HEK293T (cell line): ENCODE measurements around the gene SUGCT.

Source experiments
- ARNT ChIP-seq: fragments of 450-650 bp; IDR thresholded peaks from 2 replicates; pipeline ENCODE4 v1.6.1; 2017; ENCODE audit warnings: mild to moderate bottlenecking
- BHLHE40 ChIP-seq: fragments of 450-650 bp; IDR thresholded peaks from 2 replicates; pipeline ENCODE4 v1.6.1; 2016; ENCODE audit warnings: mild to moderate bottlenecking, moderate library complexity, borderline replicate concordance
- CTBP1 ChIP-seq: fragments of 450-650 bp; IDR thresholded peaks from 2 replicates; pipeline ENCODE4 v1.6.1; 2016; ENCODE audit warnings: borderline replicate concordance
- ELF4 ChIP-seq: fragments of 450-650 bp; IDR thresholded peaks from 2 replicates; pipeline ENCODE4 v1.6.1; 2017; ENCODE audit warnings: antibody characterized with exemption
- FOXK2 ChIP-seq: fragments of 450-650 bp; IDR thresholded peaks from 2 replicates; pipeline ENCODE4 v1.6.1; 2016; ENCODE audit warnings: mild to moderate bottlenecking
- FOXM1 ChIP-seq: fragments of 450-650 bp; IDR thresholded peaks from 2 replicates; pipeline ENCODE4 v1.6.1; 2017; ENCODE audit warnings: mild to moderate bottlenecking, borderline replicate concordance
- NFRKB ChIP-seq: fragments of 450-650 bp; IDR thresholded peaks from 2 replicates; pipeline ENCODE4 v1.6.1; 2016; ENCODE audit warnings: mild to moderate bottlenecking, moderate library complexity
- SP1 ChIP-seq: fragments of 450-650 bp; IDR thresholded peaks from 2 replicates; pipeline ENCODE4 v1.6.1; 2017
- SUZ12 ChIP-seq: fragments of 450-650 bp; IDR thresholded peaks from 2 replicates; pipeline ENCODE4 v1.6.1; 2016; ENCODE audit warnings: mild to moderate bottlenecking
- TARDBP ChIP-seq: fragments of 450-650 bp; IDR thresholded peaks from 2 replicates; pipeline ENCODE4 v1.6.1; 2016
- ZNF384 ChIP-seq: fragments of 450-650 bp; IDR thresholded peaks from 2 replicates; pipeline ENCODE4 v1.6.1; 2016
- TF ChIP-seq, protein P1 (sequence below): fragments of 450-650 bp; IDR thresholded peaks from 2 replicates; pipeline ENCODE4 v1.6.1; 2016

GRCh38 chr7:40474790-40475680 is 340.2 kb downstream of the SUGCT start:
- TF ChIP-seq NFRKB (no peak), ELF4 (no peak), ZNF384 (no peak), FOXK2 (no peak), TARDBP (no peak), CTBP1 (no peak), ARNT (no peak), SP1 (no peak), BHLHE40 (no peak), SUZ12 (no peak), FOXM1 (no peak)
- TF ChIP-seq, protein P1, sequence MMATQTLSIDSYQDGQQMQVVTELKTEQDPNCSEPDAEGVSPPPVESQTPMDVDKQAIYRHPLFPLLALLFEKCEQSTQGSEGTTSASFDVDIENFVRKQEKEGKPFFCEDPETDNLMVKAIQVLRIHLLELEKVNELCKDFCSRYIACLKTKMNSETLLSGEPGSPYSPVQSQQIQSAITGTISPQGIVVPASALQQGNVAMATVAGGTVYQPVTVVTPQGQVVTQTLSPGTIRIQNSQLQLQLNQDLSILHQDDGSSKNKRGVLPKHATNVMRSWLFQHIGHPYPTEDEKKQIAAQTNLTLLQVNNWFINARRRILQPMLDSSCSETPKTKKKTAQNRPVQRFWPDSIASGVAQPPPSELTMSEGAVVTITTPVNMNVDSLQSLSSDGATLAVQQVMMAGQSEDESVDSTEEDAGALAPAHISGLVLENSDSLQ = no peak
